Neuronal stem cell (in vitro differentiated cells): ENCODE measurements around the gene OR51B5. TPM values are rescaled to one million over a fixed set of nuclear protein-coding genes. Genes with fewer than 3 reads are reported as not detected.
"Not testable (repeated sequence)": the region's sequence is repeated elsewhere in the genome, so short reads cannot be mapped to it uniquely, and the experiment has no call there.

Experiments used
- DNase-seq: peaks from one replicate; pipeline ENCODE4 v3.0.0-alpha.2; 2013; ENCODE audit warnings: low spot score
- H2AFZ ChIP-seq: one replicate; pipeline ENCODE4 v1.6.1; 2013; ENCODE audit warnings: mild to moderate bottlenecking, low read length, inconsistent platforms
- H2AK5ac ChIP-seq: 2 replicates; pipeline ENCODE4 v1.6.1; 2013; ENCODE audit warnings: low read depth, mild to moderate bottlenecking, inconsistent platforms, low read length, moderate library complexity, mixed read lengths
- H2BK120ac ChIP-seq: 2 replicates; pipeline ENCODE4 v1.6.1; 2013; ENCODE audit warnings: low read depth, mild to moderate bottlenecking, inconsistent platforms, low read length, moderate library complexity, mixed read lengths
- H2BK12ac ChIP-seq: one replicate; pipeline ENCODE4 v1.6.1; 2013; ENCODE audit warnings: low read length, inconsistent platforms
- H2BK15ac ChIP-seq: 2 replicates; pipeline ENCODE4 v1.6.1; 2013; ENCODE audit warnings: mild to moderate bottlenecking, low read length, inconsistent platforms, mixed read lengths
- H2BK5ac ChIP-seq: one replicate; pipeline ENCODE4 v1.6.1; 2013; ENCODE audit warnings: inconsistent platforms, mild to moderate bottlenecking, low read length, moderate library complexity
- H3K14ac ChIP-seq: one replicate; pipeline ENCODE4 v1.6.1; 2013; ENCODE audit warnings: low read length, inconsistent platforms
- H3K18ac ChIP-seq: 2 replicates; pipeline ENCODE4 v1.6.1; 2013; ENCODE audit warnings: low read length, inconsistent platforms
- H3K23ac ChIP-seq: 2 replicates; pipeline ENCODE4 v1.6.1; 2013; ENCODE audit warnings: low read depth, mild to moderate bottlenecking, mixed read lengths, low read length, inconsistent platforms; ENCODE audit not compliant: poor library complexity
- H3K27ac ChIP-seq: replicated peaks from 3 replicates; pipeline ENCODE4 v1.5.1; 2013; ENCODE audit warnings: low read length, inconsistent platforms
- H3K27me3 ChIP-seq, 3 experiments: 2 replicates each; pipeline ENCODE4 v1.6.1; 2013; ENCODE audit warnings: low read length in 3 of 3, mild to moderate bottlenecking in 2 of 3, inconsistent platforms in 1 of 3, low read depth in 1 of 3, mixed read lengths in 1 of 3, moderate library complexity in 1 of 3; ENCODE audit not compliant: control insufficient read depth in 3 of 3, insufficient read depth in 3 of 3
- H3K36me3 ChIP-seq, 2 donors: replicated peaks in 1 of 2; 2 replicates each; pipeline ENCODE4 v1.6.1; 2013; ENCODE audit warnings: low read length in 2 of 2; ENCODE audit not compliant: control insufficient read depth in 2 of 2, insufficient read depth in 2 of 2
- H3K4ac ChIP-seq: 2 replicates; pipeline ENCODE4 v1.6.1; 2013; ENCODE audit warnings: inconsistent platforms, mild to moderate bottlenecking, low read length, moderate library complexity
- H3K4me1 ChIP-seq, 2 donors: 1 replicate in 1 of 2; 2 replicates in 1 of 2; pipeline ENCODE4 v1.6.1; 2013; ENCODE audit warnings: low read length in 2 of 2, low read depth in 1 of 2; ENCODE audit not compliant: control insufficient read depth in 2 of 2, insufficient read depth in 1 of 2
- H3K4me2 ChIP-seq: one replicate; pipeline ENCODE4 v1.6.1; 2013; ENCODE audit warnings: mild to moderate bottlenecking, low read length, inconsistent platforms; ENCODE audit not compliant: insufficient read depth, poor library complexity, severe bottlenecking
- H3K4me3 ChIP-seq, 2 donors: 2 replicates each; pipeline ENCODE4 v1.5.1; 2013; ENCODE audit warnings: low read length in 2 of 2, mild to moderate bottlenecking in 2 of 2, inconsistent platforms in 1 of 2, moderate library complexity in 1 of 2
- H3K79me1 ChIP-seq: one replicate; pipeline ENCODE4 v1.6.1; 2013; ENCODE audit warnings: low read depth, mild to moderate bottlenecking, inconsistent platforms, low read length, moderate library complexity
- H3K9ac ChIP-seq: one replicate; pipeline ENCODE4 v1.6.1; 2013; ENCODE audit warnings: mild to moderate bottlenecking, low read depth, low read length, inconsistent platforms; ENCODE audit not compliant: poor library complexity
- H3K9me3 ChIP-seq, 2 donors: replicated peaks in 1 of 2; 2 replicates each; pipeline versions ENCODE3 to v1.6.1; 2013; ENCODE audit warnings: low read length in 2 of 2, mild to moderate bottlenecking in 2 of 2, inconsistent platforms in 1 of 2, low read depth in 1 of 2, mixed read lengths in 1 of 2, moderate library complexity in 1 of 2; ENCODE audit not compliant: control insufficient read depth in 2 of 2, insufficient read depth in 1 of 2
- H4K8ac ChIP-seq: one replicate; pipeline ENCODE4 v1.6.1; 2013; ENCODE audit warnings: low read depth, mild to moderate bottlenecking, inconsistent platforms, low read length, moderate library complexity
- H4K91ac ChIP-seq: one replicate; pipeline ENCODE4 v1.6.1; 2013; ENCODE audit warnings: low read length, low read depth, mild to moderate bottlenecking, inconsistent platforms; ENCODE audit not compliant: poor library complexity
- WGBS, 2 donors: extraction: QIAGEN DNeasy Blood & Tissue Kit; methylation state at CpG; one replicate each; pipeline ENCODE4 v1.1.7; 2013; ENCODE audit warnings: missing lambda C conversion rate in 2 of 2, mixed read lengths in 1 of 2; ENCODE audit not compliant: insufficient read length in 2 of 2, insufficient replicate concordance in 1 of 2; ENCODE audit errors: extremely low coverage in 2 of 2; 5-methylcytosine and 5-hydroxymethylcytosine counted together
- small RNA-seq: library from polyadenylated mRNA; stranded (forward); fragments of <200 nt; extraction: miRNeasy Mini kit (QIAGEN cat#:217004); gene quantifications from one replicate; pipeline ENCODE3, GENCODE V24; 2013; ENCODE audit not compliant: insufficient read depth

Gene OR51B5

GRCh38 chr11:5297721-5298323, 45.5 kb downstream of the OR51B5 start:
- Histone ChIP-seq H2BK5ac (no peak overlapping the region), H3K4me1 (no peaks in the 10 kb centered on the region), H3K4ac (no peak overlapping the region), H2BK120ac (no peak overlapping the region), H3K4me2 (no peak overlapping the region), H3K23ac (no peak overlapping the region), H3K18ac (no peak overlapping the region), H3K14ac (no peak overlapping the region), H3K27ac (no peak overlapping the region), H3K9me3 (peaks cover 0 to 2% of the 10 kb centered on the region in 2 donors), H4K8ac (no peak overlapping the region), H2AFZ (no peak overlapping the region), H3K36me3 (no peaks in the 10 kb centered on the region), H3K9ac (no peak overlapping the region), H2BK12ac (no peak overlapping the region), H3K27me3 (no peaks in the 10 kb centered on the region), H3K4me3 (no peak overlapping the region), H4K91ac (no peak overlapping the region), H3K79me1 (no peaks in the 10 kb centered on the region), H2BK15ac (no peak overlapping the region), H2AK5ac (no peak overlapping the region)
- WGBS, 2 donors, result 100% methylated on average over 1 of the region's 4 CpGs; no CpG with 5 or more reads in 1 of the 2 donors
- DNase-seq, result no peak

- not testable (repeated sequence) for H3K4me1 ChIP-seq
- no CpG with 5 or more reads among the region's 41 CpGs for WGBS, 2 donors
Measured at GRCh38 chr11:5294342-5294995, 48.9 kb downstream of the OR51B5 start.

GRCh38 chr11:5293028-5293427, 50.3 kb downstream of the OR51B5 start:
- Histone ChIP-seq H2AK5ac (no peak overlapping the region), H3K9me3 (no peaks in the 10 kb centered on the region), H3K27ac (no peak overlapping the region), H3K36me3 (no peaks in the 10 kb centered on the region), H4K91ac (no peak overlapping the region), H2AFZ (no peak overlapping the region), H2BK15ac (no peak overlapping the region), H2BK12ac (no peak overlapping the region), H3K79me1 (no peaks in the 10 kb centered on the region), H3K27me3 (no peaks in the 10 kb centered on the region), H4K8ac (no peak overlapping the region), H3K4me3 (no peak overlapping the region), H3K14ac (no peak overlapping the region), H3K4me1 (no peaks in the 10 kb centered on the region), H3K18ac (no peak overlapping the region), H3K9ac (no peak overlapping the region), H3K4ac (no peak overlapping the region), H3K4me2 (no peak overlapping the region), H2BK5ac (no peak overlapping the region), H2BK120ac (no peak overlapping the region), H3K23ac (no peak overlapping the region)
- no CpG with 5 or more reads among the region's 8 CpGs for WGBS, 2 donors
- no peak for DNase-seq

More at GRCh38 chr11:5294342-5294995, 48.9 kb downstream of the OR51B5 start:
- not testable (repeated sequence) for H3K23ac ChIP-seq, H2BK5ac ChIP-seq, H2BK15ac ChIP-seq, H3K9me3 ChIP-seq, H4K91ac ChIP-seq, H2AK5ac ChIP-seq, H3K27ac ChIP-seq, H2BK120ac ChIP-seq, H4K8ac ChIP-seq, H3K4me2 ChIP-seq, H3K4me3 ChIP-seq, DNase-seq, H3K4ac ChIP-seq, H3K79me1 ChIP-seq, H2AFZ ChIP-seq, H3K27me3 ChIP-seq, H3K36me3 ChIP-seq, H3K18ac ChIP-seq, H2BK12ac ChIP-seq, H3K9ac ChIP-seq, H3K14ac ChIP-seq

Small RNA genes within 50 kb of the gene (small RNA-seq; reads per million reads assigned to genes)
- gene AC104389.3, result not detected
